Measurements from ENCODE around the gene DBET.
"Not testable (repeated sequence)": the region's sequence is repeated elsewhere in the genome, so short reads cannot be mapped to it uniquely, and the experiment has no call there.

DNA sequence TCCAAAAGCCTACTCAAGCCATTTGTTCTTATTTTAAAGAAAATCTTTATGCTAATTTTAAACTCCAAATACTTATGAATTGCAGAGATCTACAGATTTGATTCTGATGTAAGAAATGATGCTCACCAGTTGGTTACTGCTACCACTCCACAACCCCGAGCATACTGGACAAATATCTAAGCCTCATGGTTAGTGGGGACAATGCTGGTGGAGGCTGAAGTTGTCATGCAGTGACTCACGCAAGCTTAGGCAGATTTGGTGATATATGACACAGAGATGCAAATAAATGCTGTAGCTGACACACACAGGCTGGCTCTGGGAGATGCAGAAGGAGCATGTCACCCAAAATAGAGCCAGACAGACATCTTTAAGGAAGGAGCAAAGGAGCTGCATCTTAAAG, 35.3 kb downstream of the DBET start:
- TF ChIP-seq EZH2 (IDR thresholded peaks at IDR 0.05; ENCODE audit: insufficient read depth, poor library complexity, severe bottlenecking); EZH2phosphoT487 (IDR thresholded peaks at IDR 0.05; ENCODE audit: insufficient read depth, low read depth): not testable (repeated sequence)
